MM.1S (cell line): Measurements from ENCODE around the gene DISP3.

Experiments used
- DNase-seq: peaks from one replicate; pipeline ENCODE4 v3.0.0-alpha.2; 2015
- H2AFZ ChIP-seq: fragments of 300-600 bp; sonication (generic); 2 replicates; pipeline ENCODE4 v1.6.0; 2016; ENCODE audit warnings: antibody characterized with exemption, low read length
- H3F3A ChIP-seq: fragments of 300-600 bp; sonication (generic); 2 replicates; pipeline ENCODE4 v1.6.1; 2016; ENCODE audit warnings: mild to moderate bottlenecking, antibody characterized with exemption, low read length, moderate library complexity, mixed read lengths; ENCODE audit not compliant: insufficient read depth
- H3K27ac ChIP-seq: fragments of 300-600 bp; sonication (generic); 2 replicates; pipeline ENCODE4 v1.5.1; 2016; ENCODE audit warnings: mild to moderate bottlenecking, low read length
- H3K27me3 ChIP-seq: fragments of 300-600 bp; sonication (generic); replicated peaks from 2 replicates; pipeline ENCODE4 v1.6.0; 2016; ENCODE audit warnings: low read length; ENCODE audit not compliant: insufficient read depth
- H3K36me3 ChIP-seq: fragments of 300-600 bp; sonication (generic); replicated peaks from 2 replicates; pipeline ENCODE4 v1.6.1; 2016; ENCODE audit warnings: mild to moderate bottlenecking, low read length, mixed read lengths; ENCODE audit not compliant: insufficient read depth
- H3K4me1 ChIP-seq: fragments of 300-600 bp; sonication (generic); 2 replicates; pipeline ENCODE4 v1.6.1; 2016; ENCODE audit warnings: low read length, mixed read lengths
- H3K4me2 ChIP-seq: fragments of 300-600 bp; sonication (generic); 2 replicates; pipeline ENCODE4 v1.6.0; 2016; ENCODE audit warnings: low read depth, low read length
- H3K4me3 ChIP-seq: fragments of 300-600 bp; sonication (generic); 2 replicates; pipeline ENCODE4 v1.5.1; 2016; ENCODE audit warnings: low read length, mixed read lengths
- H3K79me2 ChIP-seq: fragments of 300-600 bp; sonication (generic); 2 replicates; pipeline ENCODE4 v1.6.1; 2016; ENCODE audit warnings: mixed run types, low read length, mixed read lengths
- H3K9ac ChIP-seq: fragments of 300-600 bp; sonication (generic); 2 replicates; pipeline ENCODE4 v1.6.1; 2016; ENCODE audit warnings: low read length, mixed read lengths
- H3K9me2 ChIP-seq: fragments of 300-600 bp; sonication (generic); replicated peaks from 2 replicates; pipeline ENCODE4 v1.6.1; 2016; ENCODE audit warnings: mild to moderate bottlenecking, low read length, mixed read lengths; ENCODE audit not compliant: insufficient read depth
- H3K9me3 ChIP-seq: fragments of 300-600 bp; sonication (generic); replicated peaks from 2 replicates; pipeline ENCODE4 v1.6.1; 2016; ENCODE audit warnings: mild to moderate bottlenecking, low read length, mixed read lengths; ENCODE audit not compliant: insufficient read depth
- H4K20me1 ChIP-seq: fragments of 300-600 bp; sonication (generic); 2 replicates; pipeline ENCODE4 v1.6.1; 2016; ENCODE audit warnings: mild to moderate bottlenecking, low read length, moderate library complexity, mixed read lengths; ENCODE audit not compliant: insufficient read depth
- CTCF ChIP-seq: fragments of 300-600 bp; sonication (generic); IDR thresholded peaks from 2 replicates; pipeline ENCODE4 v1.5.1; 2016; ENCODE audit warnings: antibody characterized with exemption, low read length, mixed read lengths
- EZH2 ChIP-seq: fragments of 300-600 bp; sonication (generic); optimal IDR thresholded peaks from 2 replicates; pipeline ENCODE3; 2017; ENCODE audit warnings: low read depth, mild to moderate bottlenecking, antibody characterized with exemption, low read length, mixed read lengths
- EZH2phosphoT487 ChIP-seq: fragments of 300-600 bp; sonication (generic); IDR thresholded peaks from 2 replicates; pipeline ENCODE4 v1.6.1; 2018; ENCODE audit warnings: antibody characterized with exemption, low read length

DISP3 gene

GRCh38 chr1:11478571-11479374 lies at the start of gene DISP3:
DISP3 (plus strand) TSS chr1:11479155; CDS start chr1:11500993, 21,838 bp downstream.
- Histone ChIP-seq H3K4me2 (peak within 1 kb of the TSS; percentile 81), H2AFZ (peak within 1 kb of the TSS; percentile 74), H3K27me3 (peaks cover 79% of the 10 kb centered on the region), H3K27ac (peak within 1 kb of the TSS; percentile 42; the same call in 1 of the 2 replicates), H3K36me3 (no peaks in the 10 kb centered on the region), H3K79me2 (no peaks in the 10 kb centered on the region), H3K4me3 (peak within 1 kb of the TSS; percentile 70), H4K20me1 (no peaks in the 10 kb centered on the region), H3K4me1 (no peaks in the 10 kb centered on the region), H3K9ac (peak within 1 kb of the TSS; percentile 88), H3F3A (no peaks in the 10 kb centered on the region), H3K9me2 (no peaks in the 10 kb centered on the region), H3K9me3 (no peaks in the 10 kb centered on the region)
- TF ChIP-seq EZH2 (no peak), CTCF (peak; percentile 65)
- peak; percentile 82 for DNase-seq

- H3K27me3 ChIP-seq, result peaks cover 83% of the 10 kb centered on the region
- TF ChIP-seq EZH2phosphoT487, result no peak
- no peak for TF ChIP-seq EZH2
- no peak for TF ChIP-seq CTCF
Observed at GRCh38 chr1:11429226-11429625, 49.7 kb upstream of the DISP3 start.

GRCh38 chr1:11429935-11430334 lies 49.0 kb upstream of the DISP3 start:
- DNase-seq, result no peak
- Histone ChIP-seq H3K4me3 (no peak overlapping the region), H2AFZ (no peak overlapping the region), H3K9ac (no peak overlapping the region), H3K79me2 (no peaks in the 10 kb centered on the region), H3K27ac (no peak overlapping the region), H3K27me3 (peaks cover 83% of the 10 kb centered on the region), H3K9me3 (no peaks in the 10 kb centered on the region), H3K36me3 (no peaks in the 10 kb centered on the region), H4K20me1 (no peaks in the 10 kb centered on the region), H3K4me2 (no peak overlapping the region), H3F3A (no peaks in the 10 kb centered on the region), H3K4me1 (no peaks in the 10 kb centered on the region), H3K9me2 (no peaks in the 10 kb centered on the region)
- no peak for TF ChIP-seq EZH2phosphoT487
- TF ChIP-seq EZH2, result no peak
- no peak for TF ChIP-seq CTCF

More at GRCh38 chr1:11429226-11429625, 49.7 kb upstream of the DISP3 start:
- H3K4me1 ChIP-seq, result no peaks in the 10 kb centered on the region
- no peak overlapping the region for H3K27ac ChIP-seq
- no peaks in the 10 kb centered on the region for H3K9me2 ChIP-seq
- H3F3A ChIP-seq, result no peaks in the 10 kb centered on the region
- H2AFZ ChIP-seq, result no peak overlapping the region
- H3K36me3 ChIP-seq, result no peaks in the 10 kb centered on the region
- no peak for DNase-seq
- H3K4me3 ChIP-seq, result no peak overlapping the region
- H3K9me3 ChIP-seq, result no peaks in the 10 kb centered on the region
- H3K79me2 ChIP-seq, result no peaks in the 10 kb centered on the region
- H4K20me1 ChIP-seq, result no peaks in the 10 kb centered on the region
- no peak overlapping the region for H3K4me2 ChIP-seq
- H3K9ac ChIP-seq, result no peak overlapping the region
